Dendritic cell treated with granulocyte-macrophage colony-stimulating factor and Interleukin-4, amounts not matched to agents 40 ng/mL and 50 ng/mL, for 4 days (primary cell): ENCODE results near the gene UBE2L5.
A peak's percentile ranks its signal among the peaks of the same experiment; 100 is the strongest.

Experiments used
- H3K27ac Mint-ChIP-seq: one replicate; pipeline ENCODE4 v1.8.0; 2022; ENCODE audit warnings: mild to moderate bottlenecking, mixed read lengths
- H3K27me3 Mint-ChIP-seq: one replicate; pipeline ENCODE4 v1.8.0; 2022; ENCODE audit warnings: mild to moderate bottlenecking, mixed read lengths
- H3K36me3 Mint-ChIP-seq: one replicate; pipeline ENCODE4 v1.8.0; 2022; ENCODE audit warnings: low read depth, mixed read lengths
- H3K4me1 Mint-ChIP-seq: one replicate; pipeline ENCODE4 v1.8.0; 2022; ENCODE audit warnings: low read depth, mixed read lengths
- H3K4me3 Mint-ChIP-seq: one replicate; pipeline ENCODE4 v1.8.0; 2022; ENCODE audit warnings: mild to moderate bottlenecking, moderate library complexity, mixed read lengths
- H3K9me3 Mint-ChIP-seq: one replicate; pipeline ENCODE4 v1.8.0; 2022; ENCODE audit warnings: mixed read lengths
- intact Hi-C: fragments of 100-400 bp; cut with micrococcal nuclease; formaldehyde crosslinking; loops from one replicate; pipeline ENCODE4 v1.15.0; 2022

The UBE2L5 gene

GRCh38 chr13:30415430-30416030, 6.8 kb upstream of the UBE2L5 start:
- Mint-ChIP-seq H3K27me3 (peaks cover 2% of the 10 kb centered on the region), H3K9me3 (no peaks in the 10 kb centered on the region), H3K4me3 (no peak overlapping the region), H3K4me1 (peaks cover 15% of the 10 kb centered on the region), H3K36me3 (no peaks in the 10 kb centered on the region), H3K27ac (no peak overlapping the region)
- intact Hi-C loops = no loop called here

GRCh38 chr13:30416471-30416870, 5.8 kb upstream of the UBE2L5 start:
- no peaks in the 10 kb centered on the region for H3K36me3 Mint-ChIP-seq
- no peaks in the 10 kb centered on the region for H3K9me3 Mint-ChIP-seq
- H3K27me3 Mint-ChIP-seq = peaks cover 2% of the 10 kb centered on the region
- intact Hi-C loops = no loop called here
- H3K4me3 Mint-ChIP-seq = no peak overlapping the region
- no peak overlapping the region for H3K27ac Mint-ChIP-seq
- H3K4me1 Mint-ChIP-seq = peaks cover 23% of the 10 kb centered on the region

GRCh38 chr13:30418075-30418716, 4.1 kb upstream of the UBE2L5 start:
- intact Hi-C loops = no loop called here
- Mint-ChIP-seq H3K4me1 (peaks cover 32% of the 10 kb centered on the region), H3K36me3 (no peaks in the 10 kb centered on the region)

GRCh38 chr13:30418717-30419459, 3.4 kb upstream of the UBE2L5 start:
- peaks cover 2% of the 10 kb centered on the region for H3K27me3 Mint-ChIP-seq
- no peaks in the 10 kb centered on the region for H3K9me3 Mint-ChIP-seq
- H3K36me3 Mint-ChIP-seq = no peaks in the 10 kb centered on the region
- H3K4me1 Mint-ChIP-seq = peaks cover 29% of the 10 kb centered on the region
- H3K27ac Mint-ChIP-seq = no peak overlapping the region
- no peak overlapping the region for H3K4me3 Mint-ChIP-seq
- intact Hi-C loops = no loop called here

More at GRCh38 chr13:30418075-30418716, 4.1 kb upstream of the UBE2L5 start:
- Mint-ChIP-seq H3K9me3 (no peaks in the 10 kb centered on the region), H3K4me3 (no peak overlapping the region), H3K27me3 (peaks cover 2% of the 10 kb centered on the region), H3K27ac (peak overlapping the region; percentile 46)

DNA sequence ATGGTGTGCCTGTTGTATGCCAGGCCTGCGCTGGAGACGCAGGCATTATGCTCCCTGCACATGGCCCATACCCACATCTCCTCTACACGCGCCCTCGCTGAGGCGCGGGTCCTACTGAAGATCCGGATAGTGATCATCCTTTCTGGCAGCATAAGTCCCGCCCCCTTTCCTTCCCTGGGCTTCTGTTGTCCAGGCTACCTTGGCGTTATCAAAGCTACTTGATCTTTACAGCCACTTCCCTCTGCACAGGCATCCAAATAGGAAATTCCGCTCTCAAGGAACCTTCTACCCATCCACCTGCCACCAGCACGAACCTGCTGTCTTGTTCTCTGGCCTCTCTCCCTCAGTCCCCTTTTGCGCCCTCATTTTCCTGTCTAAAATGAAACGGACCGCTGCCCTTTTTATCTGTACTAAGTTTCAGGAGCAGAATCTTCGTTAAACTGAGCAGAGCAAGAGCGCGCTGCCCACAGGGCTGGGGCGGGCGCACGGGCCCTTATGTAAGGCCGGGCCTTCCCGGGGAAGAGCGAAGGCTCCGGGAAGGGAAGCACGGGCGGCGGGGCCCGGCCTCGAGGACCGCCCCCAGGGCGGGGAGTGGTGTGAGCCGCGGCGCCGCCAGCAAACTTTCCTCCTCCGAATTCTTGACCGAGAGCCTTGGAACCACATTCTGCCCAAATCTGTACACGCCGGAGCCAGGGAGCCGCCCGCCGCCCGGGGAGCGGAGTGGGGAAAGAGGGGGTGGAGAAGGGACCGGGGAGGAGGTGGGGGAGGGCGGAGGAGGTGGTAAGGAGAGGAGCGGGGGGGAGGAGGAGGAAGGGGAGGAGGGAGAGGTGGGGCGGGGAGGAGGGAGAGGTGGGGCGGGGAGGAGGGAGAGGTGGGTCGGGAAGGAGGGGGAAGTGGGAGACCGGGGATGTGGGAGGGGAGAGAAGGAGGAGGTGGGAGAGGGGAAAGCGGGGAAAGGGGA, 920 bp upstream of the UBE2L5 start:
- Mint-ChIP-seq H3K27ac (peak overlapping the region; percentile 92), H3K4me1 (peaks cover 23% of the 10 kb centered on the region), H3K27me3 (peaks cover 2% of the 10 kb centered on the region), H3K9me3 (no peaks in the 10 kb centered on the region), H3K4me3 (peak overlapping the region; percentile 76), H3K36me3 (no peaks in the 10 kb centered on the region)
- intact Hi-C loops = loop anchor here (1.0 kb wide), 1 partner anchor 43 kb away; no protein-coding TSS in a partner anchor

DNA sequence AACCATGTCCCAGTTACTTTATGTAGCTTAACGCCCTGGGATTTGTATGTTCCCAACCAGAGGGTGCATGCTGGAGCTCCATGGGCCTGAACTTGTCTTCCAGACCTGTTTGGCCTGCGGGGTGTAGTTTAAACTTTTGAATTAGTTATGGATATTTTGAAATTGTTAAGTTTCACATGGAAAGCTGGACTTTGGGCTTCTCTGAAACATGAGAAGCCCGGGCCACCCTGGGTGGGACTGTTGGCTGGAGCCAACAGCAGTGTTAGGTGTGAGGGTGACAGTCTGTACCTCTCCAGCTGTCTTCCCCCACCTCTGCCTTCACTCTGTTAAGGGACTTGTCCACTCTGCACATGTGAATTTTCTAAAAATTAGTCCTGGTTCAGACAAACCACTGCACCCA, 1.6 kb downstream of the UBE2L5 start:
- Mint-ChIP-seq H3K4me3 (no peak overlapping the region), H3K36me3 (no peaks in the 10 kb centered on the region), H3K4me1 (peaks cover 23% of the 10 kb centered on the region), H3K27ac (no peak overlapping the region), H3K9me3 (no peaks in the 10 kb centered on the region), H3K27me3 (no peaks in the 10 kb centered on the region)
- intact Hi-C loops = no loop called here

GRCh38 chr13:30429235-30429634, 6.9 kb downstream of the UBE2L5 start:
- intact Hi-C loops = no loop called here
- Mint-ChIP-seq H3K27ac (no peak overlapping the region), H3K9me3 (no peaks in the 10 kb centered on the region), H3K27me3 (no peaks in the 10 kb centered on the region), H3K36me3 (no peaks in the 10 kb centered on the region), H3K4me1 (peaks cover 13% of the 10 kb centered on the region), H3K4me3 (no peak overlapping the region)

DNA sequence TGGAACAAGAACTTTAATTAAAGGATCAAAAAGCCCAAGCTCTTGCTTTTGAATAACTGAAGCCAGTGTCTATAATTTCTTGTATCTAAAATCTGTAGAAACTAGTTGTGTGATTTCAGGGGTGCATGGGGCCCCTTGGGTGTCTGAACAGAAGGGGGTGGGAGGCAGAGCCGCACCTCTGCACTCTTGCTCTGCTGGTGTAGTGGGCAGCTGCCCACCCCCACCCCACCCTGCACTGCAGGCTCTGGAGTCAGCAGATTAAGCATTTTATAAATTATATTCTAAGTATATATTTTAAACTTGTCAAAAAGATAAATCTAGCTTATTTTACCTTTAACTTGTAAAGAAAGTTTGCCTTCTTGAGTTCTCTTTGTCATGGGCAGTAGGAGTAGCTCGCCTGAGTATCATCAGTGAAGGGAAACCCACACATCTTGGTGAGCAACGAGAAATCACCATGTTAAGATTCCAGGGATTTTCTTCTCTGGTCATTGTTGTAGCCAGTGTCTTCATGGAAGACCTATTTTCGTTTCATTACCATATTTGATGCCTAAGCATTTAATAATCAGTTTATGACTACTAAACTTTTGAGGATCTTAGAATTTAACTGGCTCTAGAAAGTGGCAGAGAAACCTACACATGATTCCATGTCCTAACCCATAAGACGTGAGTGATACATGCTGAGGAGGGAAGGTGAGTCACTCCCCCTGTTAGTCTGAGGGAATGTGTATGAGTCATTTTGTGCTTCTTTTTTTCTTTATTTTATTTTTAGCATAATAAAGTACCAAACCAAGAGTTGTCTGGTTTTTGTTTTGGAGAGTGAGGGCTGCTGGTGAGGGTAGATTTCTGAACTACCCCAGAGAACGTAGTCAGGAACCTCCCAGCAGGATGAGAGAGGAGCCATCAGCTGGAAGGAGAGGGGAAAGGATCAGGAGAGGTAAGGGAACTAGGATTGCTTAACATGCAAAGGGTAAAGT, 7.7 kb downstream of the UBE2L5 start:
- no peak overlapping the region for H3K4me3 Mint-ChIP-seq
- peak overlapping the region; percentile 9 for H3K27ac Mint-ChIP-seq
- H3K9me3 Mint-ChIP-seq = no peaks in the 10 kb centered on the region
- H3K4me1 Mint-ChIP-seq = peaks cover 13% of the 10 kb centered on the region
- intact Hi-C loops = no loop called here
- H3K36me3 Mint-ChIP-seq = no peaks in the 10 kb centered on the region
- H3K27me3 Mint-ChIP-seq = no peaks in the 10 kb centered on the region

- Mint-ChIP-seq H3K4me3 (no peak overlapping the region), H3K4me1 (peaks cover 13% of the 10 kb centered on the region), H3K9me3 (no peaks in the 10 kb centered on the region), H3K27me3 (no peaks in the 10 kb centered on the region), H3K36me3 (no peaks in the 10 kb centered on the region), H3K27ac (no peak overlapping the region)
- intact Hi-C loops = no loop called here
Measured at GRCh38 chr13:30431269-30431940, 9.1 kb downstream of the UBE2L5 start.

DNA sequence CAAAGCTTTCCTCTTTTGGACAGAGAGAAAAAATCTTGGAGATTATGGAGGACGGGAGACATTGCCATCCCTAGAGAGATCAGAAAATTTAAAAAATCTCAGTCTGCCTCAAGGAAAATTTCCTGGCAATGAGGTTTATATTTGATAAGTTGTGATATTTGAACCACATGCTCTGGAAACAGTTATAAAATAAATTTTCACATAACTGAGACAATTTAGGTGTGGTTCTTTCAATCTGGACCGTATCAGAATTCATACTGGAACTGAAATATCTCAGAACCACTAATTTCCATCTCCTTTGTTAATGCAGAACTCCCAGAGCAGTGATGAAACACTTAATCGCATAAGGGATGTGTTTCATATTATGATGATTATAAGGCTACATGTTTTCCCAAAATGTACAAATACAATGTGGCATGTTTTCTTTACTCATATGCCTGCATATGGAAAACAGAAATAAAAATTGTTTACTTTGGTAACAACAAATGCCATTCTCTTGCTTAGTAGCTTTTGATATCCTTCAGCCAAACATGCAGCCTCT, 13.7 kb downstream of the UBE2L5 start:
- Mint-ChIP-seq H3K9me3 (no peaks in the 10 kb centered on the region), H3K4me1 (peaks cover 5% of the 10 kb centered on the region), H3K4me3 (no peak overlapping the region), H3K36me3 (no peaks in the 10 kb centered on the region), H3K27ac (no peak overlapping the region), H3K27me3 (peaks cover 3% of the 10 kb centered on the region)
- intact Hi-C loops = no loop called here

- no peak overlapping the region for H3K27ac Mint-ChIP-seq
- no peaks in the 10 kb centered on the region for H3K36me3 Mint-ChIP-seq
- H3K27me3 Mint-ChIP-seq = peaks cover 3% of the 10 kb centered on the region
- no peak overlapping the region for H3K4me3 Mint-ChIP-seq
- H3K4me1 Mint-ChIP-seq = no peaks in the 10 kb centered on the region
- intact Hi-C loops = no loop called here
- no peaks in the 10 kb centered on the region for H3K9me3 Mint-ChIP-seq
Measured at GRCh38 chr13:30437177-30437576, 14.9 kb downstream of the UBE2L5 start.

DNA sequence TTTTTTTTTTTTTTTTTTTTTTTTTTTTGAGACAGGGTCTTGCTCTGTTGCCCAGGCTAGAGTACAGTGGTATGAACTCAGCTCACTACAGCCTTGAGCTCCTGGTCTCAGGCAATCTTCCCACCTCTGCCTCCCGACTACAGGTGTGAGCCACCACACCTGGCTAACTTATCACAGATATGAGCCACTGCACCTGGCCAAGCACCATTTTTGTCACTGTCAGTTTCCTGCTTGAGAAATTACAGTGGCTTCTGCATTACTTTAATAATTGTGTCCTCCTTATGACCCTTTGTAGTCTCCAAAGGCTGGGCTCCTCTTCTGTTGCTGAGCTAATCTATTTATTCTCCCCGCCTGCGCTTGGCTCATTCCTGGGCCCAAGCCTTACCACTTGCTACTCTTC, 16.0 kb downstream of the UBE2L5 start:
- no peaks in the 10 kb centered on the region for H3K36me3 Mint-ChIP-seq
- H3K4me3 Mint-ChIP-seq = no peak overlapping the region
- no peaks in the 10 kb centered on the region for H3K9me3 Mint-ChIP-seq
- H3K27me3 Mint-ChIP-seq = peaks cover 3% of the 10 kb centered on the region
- intact Hi-C loops = no loop called here
- H3K4me1 Mint-ChIP-seq = no peaks in the 10 kb centered on the region
- no peak overlapping the region for H3K27ac Mint-ChIP-seq
